Ishikawa (cell line): ENCODE results near the gene RPS19.

Experiments used
- EGR1 ChIP-seq: IDR thresholded peaks from 2 replicates; pipeline ENCODE4 v1.6.1; 2012
- EP300 ChIP-seq: IDR thresholded peaks from 2 replicates; pipeline ENCODE4 v1.6.1; 2012; ENCODE audit warnings: borderline replicate concordance
- RAD21 ChIP-seq: IDR thresholded peaks from 2 replicates; pipeline ENCODE4 v1.6.1; 2012; ENCODE audit warnings: low read depth
- REST ChIP-seq: IDR thresholded peaks from 2 replicates; pipeline ENCODE4 v1.6.1; 2012; ENCODE audit warnings: low read depth, mild to moderate bottlenecking
- TAF1 ChIP-seq: IDR thresholded peaks from 2 replicates; pipeline ENCODE4 v1.6.1; 2012; ENCODE audit warnings: low read depth, mild to moderate bottlenecking
- ZBTB7A ChIP-seq: IDR thresholded peaks from 2 replicates; pipeline ENCODE4 v1.6.1; 2012; ENCODE audit warnings: low read depth

- no peak for TF ChIP-seq REST
- no peak for TF ChIP-seq TAF1
- TF ChIP-seq EGR1: no peak
- TF ChIP-seq EP300: no peak
- no peak for TF ChIP-seq RAD21
- TF ChIP-seq ZBTB7A: no peak
Measured at GRCh38 chr19:41902594-41902993, 42.5 kb downstream of the RPS19 start.
